Activated CD4-positive, CD25-positive, alpha-beta regulatory T cell treated with anti-CD3 and anti-CD28 coated beads, Interleukin-2, amount 50 U/mL, for 72 hours (primary cell): Measurements from ENCODE around the gene XYLT1.

Source experiments
- DNase-seq: peaks from one replicate; pipeline ENCODE4 v3.0.0; 2021

Gene XYLT1

GRCh38 chr16:17457997-17458396 is 12.8 kb downstream of the XYLT1 start:
- no peak for DNase-seq

GRCh38 chr16:17457513-17457912 is 13.2 kb downstream of the XYLT1 start:
- DNase-seq = no peak

- no peak for DNase-seq
Measured at GRCh38 chr16:17454162-17454730, 16.5 kb downstream of the XYLT1 start.

GRCh38 chr16:17453364-17454038 is 17.3 kb downstream of the XYLT1 start:
- DNase-seq = no peak

GRCh38 chr16:17452922-17453321 is 17.8 kb downstream of the XYLT1 start:
- DNase-seq = no peak

GRCh38 chr16:17451843-17452242 is 18.9 kb downstream of the XYLT1 start:
- DNase-seq = no peak

GRCh38 chr16:17450291-17450690 is 20.5 kb downstream of the XYLT1 start:
- no peak for DNase-seq

- DNase-seq = peak; percentile 30
Measured at GRCh38 chr16:17448640-17449638, 21.8 kb downstream of the XYLT1 start.

GRCh38 chr16:17447101-17447569 is 23.6 kb downstream of the XYLT1 start:
- DNase-seq = no peak

- DNase-seq = no peak
Measured at GRCh38 chr16:17446661-17447060, 24.1 kb downstream of the XYLT1 start.

- no peak for DNase-seq
Measured at GRCh38 chr16:17445421-17445820, 25.3 kb downstream of the XYLT1 start.

- no peak for DNase-seq
Measured at GRCh38 chr16:17444658-17445057, 26.1 kb downstream of the XYLT1 start.

GRCh38 chr16:17440131-17440530 is 30.6 kb downstream of the XYLT1 start:
- DNase-seq = no peak

- no peak for DNase-seq
Measured at GRCh38 chr16:17439580-17439979, 31.2 kb downstream of the XYLT1 start.

- no peak for DNase-seq
Measured at GRCh38 chr16:17437981-17438380, 32.8 kb downstream of the XYLT1 start.

GRCh38 chr16:17437127-17437720 is 33.5 kb downstream of the XYLT1 start:
- DNase-seq = no peak

GRCh38 chr16:17435318-17435717 is 35.4 kb downstream of the XYLT1 start:
- no peak for DNase-seq

- DNase-seq = no peak
Measured at GRCh38 chr16:17433577-17434451, 36.9 kb downstream of the XYLT1 start.

GRCh38 chr16:17432901-17433576 is 37.7 kb downstream of the XYLT1 start:
- DNase-seq = no peak

- no peak for DNase-seq
Measured at GRCh38 chr16:17431968-17432625, 38.7 kb downstream of the XYLT1 start.

GRCh38 chr16:17431012-17431411 is 39.7 kb downstream of the XYLT1 start:
- DNase-seq = no peak
